ENCODE data around the gene SH2D3A.
A peak's percentile ranks its signal among the peaks of the same experiment; 100 is the strongest.

SH2D3A gene

GRCh38 chr19:6738787-6739389, 28.3 kb downstream of the SH2D3A start:
- Histone ChIP-seq H3K9me3 (ENCODE audit: low read length) (no peaks in the 10 kb centered on the region), H3K27ac (ENCODE audit: low read depth, low read length, poor library complexity, severe bottlenecking) (peak overlapping the region; percentile 89), H3F3A (ENCODE audit: insufficient read depth, low read length) (peaks cover 7% of the 10 kb centered on the region; the same call in 1 of the 2 replicates), H4K20me1 (ENCODE audit: insufficient read depth, low read length) (no peaks in the 10 kb centered on the region), H3K36me3 (ENCODE audit: insufficient read depth, low read length) (peaks cover 15% of the 10 kb centered on the region; the same call in 1 of the 2 replicates), H3K27me3 (ENCODE audit: insufficient read depth, low read length) (no peaks in the 10 kb centered on the region), H3K4me1 (ENCODE audit: insufficient read depth, low read length, severe bottlenecking) (peaks cover 48% of the 10 kb centered on the region), H3K4me3 (ENCODE audit: low read depth, low read length, poor library complexity, severe bottlenecking) (peak overlapping the region; percentile 53), H3K79me2 (ENCODE audit: insufficient read depth, low read length) (no peaks in the 10 kb centered on the region), H3K4me2 (ENCODE audit: low read length) (peak overlapping the region; percentile 68), H3K9ac (ENCODE audit: low read length) (peak overlapping the region; percentile 50), H2AFZ (ENCODE audit: low read length) (peak overlapping the region; percentile 92; the same call in 1 of the 2 replicates), H3K9me2 (ENCODE audit: low read depth, low read length) (no peaks in the 10 kb centered on the region)
- TF ChIP-seq EZH2 (IDR thresholded peaks at IDR 0.05; ENCODE audit: borderline replicate concordance, low read length) (no peak), CTCF (IDR thresholded peaks at IDR 0.05; ENCODE audit: low read length) (no peak)

GRCh38 chr19:6737873-6738786, 29.1 kb downstream of the SH2D3A start:
- Histone ChIP-seq H3K9me3 (ENCODE audit: low read length) (no peaks in the 10 kb centered on the region), H4K20me1 (ENCODE audit: insufficient read depth, low read length) (no peaks in the 10 kb centered on the region), H3K27me3 (ENCODE audit: insufficient read depth, low read length) (no peaks in the 10 kb centered on the region), H3K27ac (ENCODE audit: low read depth, low read length, poor library complexity, severe bottlenecking) (peak overlapping the region; percentile 89), H3K4me2 (ENCODE audit: low read length) (peak overlapping the region; percentile 68), H3F3A (ENCODE audit: insufficient read depth, low read length) (peaks cover 7% of the 10 kb centered on the region; the same call in 1 of the 2 replicates), H3K4me3 (ENCODE audit: low read depth, low read length, poor library complexity, severe bottlenecking) (peak overlapping the region; percentile 53), H3K9ac (ENCODE audit: low read length) (peak overlapping the region; percentile 50), H3K36me3 (ENCODE audit: insufficient read depth, low read length) (peaks cover 7% of the 10 kb centered on the region; the same call in 1 of the 2 replicates), H3K79me2 (ENCODE audit: insufficient read depth, low read length) (no peaks in the 10 kb centered on the region), H3K9me2 (ENCODE audit: low read depth, low read length) (no peaks in the 10 kb centered on the region), H2AFZ (ENCODE audit: low read length) (0 out of 2 replicates have a peak overlapping the region, but pooled peaks have one; percentile 92), H3K4me1 (ENCODE audit: insufficient read depth, low read length, severe bottlenecking) (peaks cover 48% of the 10 kb centered on the region)
- peak; percentile 91 for TF ChIP-seq CTCF (IDR thresholded peaks at IDR 0.05; ENCODE audit: low read length)
- TF ChIP-seq EZH2 (IDR thresholded peaks at IDR 0.05; ENCODE audit: borderline replicate concordance, low read length): no peak

DNA sequence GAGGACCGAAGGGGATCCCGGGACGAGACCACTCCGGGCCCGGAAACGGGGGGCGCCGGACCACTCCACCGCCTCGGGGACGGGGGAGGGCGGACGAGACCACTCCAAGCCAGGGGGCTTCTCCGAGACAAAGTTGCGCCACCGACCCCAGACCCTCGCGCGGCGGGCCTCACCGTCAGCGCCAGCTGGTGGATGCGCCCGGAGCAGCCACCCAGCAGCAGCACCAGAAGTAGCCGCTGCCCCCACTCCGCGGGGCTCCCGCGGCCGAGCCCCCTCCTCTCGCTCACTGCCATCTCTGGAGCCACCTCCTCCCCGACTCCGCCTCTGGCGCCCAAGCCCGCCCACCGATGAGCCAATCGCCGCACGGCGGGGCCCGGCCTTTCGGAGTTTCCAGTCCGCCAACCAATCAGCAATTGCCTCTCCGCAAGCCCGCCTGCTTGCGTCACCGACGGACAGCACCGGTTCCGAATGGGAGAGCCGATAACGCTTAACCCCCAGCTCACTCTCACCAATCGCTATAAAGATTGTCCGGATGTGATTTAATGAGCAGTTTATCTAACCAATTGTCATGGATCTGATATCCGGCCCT, 29.9 kb downstream of the SH2D3A start, which contains the start of gene GPR108:
Gene GPR108, minus strand, starts transcription at position 297 of the 589 bp plus-strand sequence. Its CDS starts 4 bp downstream, at position 293.
- H2AFZ ChIP-seq (ENCODE audit: low read length): no peak within 1 kb of the TSS
- H3K27me3 ChIP-seq (ENCODE audit: insufficient read depth, low read length): no peaks in the 10 kb centered on the region
- no peaks in the 10 kb centered on the region for H3K9me3 ChIP-seq (ENCODE audit: low read length)
- H3K79me2 ChIP-seq (ENCODE audit: insufficient read depth, low read length): no peaks in the 10 kb centered on the region
- no peak for TF ChIP-seq CTCF (IDR thresholded peaks at IDR 0.05; ENCODE audit: low read length)
- no peak for TF ChIP-seq EZH2 (IDR thresholded peaks at IDR 0.05; ENCODE audit: borderline replicate concordance, low read length)
- H3K4me3 ChIP-seq (ENCODE audit: low read depth, low read length, poor library complexity, severe bottlenecking): peak within 1 kb of the TSS; percentile 74
- peaks cover 7% of the 10 kb centered on the region; the same call in 1 of the 2 replicates for H3F3A ChIP-seq (ENCODE audit: insufficient read depth, low read length)
- peak within 1 kb of the TSS; percentile 70 for H3K9ac ChIP-seq (ENCODE audit: low read length)
- no peaks in the 10 kb centered on the region for H3K36me3 ChIP-seq (ENCODE audit: insufficient read depth, low read length)
- peaks cover 48% of the 10 kb centered on the region for H3K4me1 ChIP-seq (ENCODE audit: insufficient read depth, low read length, severe bottlenecking)
- H3K27ac ChIP-seq (ENCODE audit: low read depth, low read length, poor library complexity, severe bottlenecking): peak within 1 kb of the TSS; percentile 89
- peak within 1 kb of the TSS; percentile 84 for H3K4me2 ChIP-seq (ENCODE audit: low read length)
- no peaks in the 10 kb centered on the region for H3K9me2 ChIP-seq (ENCODE audit: low read depth, low read length)
- no peaks in the 10 kb centered on the region for H4K20me1 ChIP-seq (ENCODE audit: insufficient read depth, low read length)
